CD4-positive, alpha-beta T cell (primary cell): Measurements from ENCODE around the gene ASPA. TPM values are rescaled to one million over a fixed set of nuclear protein-coding genes. Genes with fewer than 3 reads are reported as not detected.

ENCODE experiments used
- ATAC-seq: fragments of 200-7000 bp; cut with Tn5 transposase; one replicate; pipeline ENCODE4 v1.10.0; 2022; ENCODE audit warnings: mild to moderate bottlenecking; ENCODE audit not compliant: poor library complexity
- CTCF ChIA-PET: fragments of 350-600 bp; sonication (Branson Sonifier 250); formaldehyde crosslinking; loops from one replicate; lab custom pipeline; 2021; ENCODE audit warnings: antibody characterized with exemption, inconsistent platforms; lab: Charles Lee
- POLR2A ChIA-PET: fragments of 350-600 bp; sonication (Branson Sonifier 250); formaldehyde crosslinking; loops from one replicate; lab custom pipeline; 2021; ENCODE audit warnings: antibody characterized with exemption, inconsistent platforms; lab: Charles Lee
- DNase-seq, 14 experiments: peaks; one replicate each; pipeline ENCODE4 v3.0.0-alpha.2; 2013 to 2020; ENCODE audit warnings: mixed read lengths in 2 of 14
- H3K27ac ChIP-seq, 2 donors: one replicate each; pipeline versions ENCODE4 v1.5.1 to v1.7.0; 2013; ENCODE audit warnings: low read length in 2 of 2, low read depth in 1 of 2, mild to moderate bottlenecking in 1 of 2
- H3K27me3 ChIP-seq, 2 experiments: 1 replicate in 1 of 2; 2 replicates in 1 of 2; pipeline versions ENCODE4 v1.6.1 to v1.7.0; 2013; ENCODE audit warnings: low read length in 2 of 2, control low read depth in 1 of 2, mild to moderate bottlenecking in 1 of 2, moderate library complexity in 1 of 2; ENCODE audit not compliant: insufficient read depth in 2 of 2, control insufficient read depth in 1 of 2
- H3K36me3 ChIP-seq: one replicate; pipeline ENCODE4 v1.6.1; 2013; ENCODE audit warnings: low read length, control low read depth; ENCODE audit not compliant: insufficient read depth
- H3K4me1 ChIP-seq: one replicate; pipeline ENCODE4 v1.6.1; 2013; ENCODE audit warnings: low read length, control low read depth; ENCODE audit not compliant: insufficient read depth
- H3K4me3 ChIP-seq: one replicate; pipeline ENCODE4 v1.5.1; 2013; ENCODE audit warnings: mild to moderate bottlenecking, low read length, moderate library complexity
- H3K9me3 ChIP-seq, 2 experiments: 1 replicate in 1 of 2; 2 replicates in 1 of 2; pipeline versions ENCODE4 v1.6.1 to v1.7.0; 2013; ENCODE audit warnings: low read length in 2 of 2, mild to moderate bottlenecking in 2 of 2, control low read depth in 1 of 2, moderate library complexity in 1 of 2; ENCODE audit not compliant: control insufficient read depth in 1 of 2, insufficient read depth in 1 of 2
- H3K27ac Mint-ChIP-seq: one replicate; pipeline ENCODE4 v1.8.0; 2020; ENCODE audit warnings: mixed read lengths
- H3K27me3 Mint-ChIP-seq: one replicate; pipeline ENCODE4 v1.8.0; 2021; ENCODE audit warnings: mixed read lengths
- H3K36me3 Mint-ChIP-seq: one replicate; pipeline ENCODE4 v1.8.0; 2021; ENCODE audit warnings: low read depth, mixed read lengths
- H3K4me1 Mint-ChIP-seq: one replicate; pipeline ENCODE4 v1.8.0; 2021; ENCODE audit warnings: low read depth, mixed read lengths
- H3K4me3 Mint-ChIP-seq: one replicate; pipeline ENCODE4 v1.8.0; 2020; ENCODE audit warnings: mild to moderate bottlenecking, mixed read lengths
- H3K9me3 Mint-ChIP-seq: one replicate; pipeline ENCODE4 v1.8.0; 2020; ENCODE audit warnings: mixed read lengths
- intact Hi-C, 2 experiments: fragments of 100-400 bp; cut with DNase I in 1 of 2; cut with micrococcal nuclease in 1 of 2; formaldehyde crosslinking; loops; one replicate each; pipeline versions ENCODE4 v1.15.1 to v1.9.0; 2023 to 2025; cut with DNase I, micrococcal nuclease
- total RNA-seq, 174 experiments: library from RNA in 2 of 174; stranded (reverse) in 2 of 174; gene quantifications; one replicate each; pipeline ENCODE4 v1.2.3 and lab custom pipeline; 2021 to 2026
- TF ChIP-seq, protein P1 (sequence below): fragments of 200-600 bp; IDR thresholded peaks from one replicate; pipeline ENCODE4 v1.8.0; 2022; ENCODE audit warnings: antibody characterized with exemption, mild to moderate bottlenecking

The ASPA gene
- total RNA-seq, 2 experiments from 2014 or later = not detected

DNA sequence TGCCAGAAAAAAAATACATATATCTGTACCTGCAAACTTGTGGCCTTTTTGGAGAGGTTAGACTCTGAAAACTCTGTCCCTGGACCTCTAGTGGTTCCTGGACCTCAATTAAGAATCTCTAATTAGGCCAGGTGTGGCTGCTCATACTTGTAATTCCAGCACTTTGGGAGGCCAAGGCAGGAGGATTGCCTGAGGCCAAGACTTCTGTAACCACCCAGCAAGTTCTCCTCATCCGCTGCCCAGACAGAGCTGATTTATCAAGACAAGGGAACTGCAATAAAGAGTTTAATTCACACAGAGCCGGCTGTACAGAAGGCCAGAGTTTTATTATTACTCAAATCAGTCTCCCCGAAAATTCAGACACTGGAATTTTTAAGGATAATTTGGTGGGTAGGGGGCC lies 4.2 kb downstream of the ASPA start:
- Mint-ChIP-seq H3K36me3 (no peaks in the 10 kb centered on the region), H3K27ac (no peak overlapping the region)

DNA sequence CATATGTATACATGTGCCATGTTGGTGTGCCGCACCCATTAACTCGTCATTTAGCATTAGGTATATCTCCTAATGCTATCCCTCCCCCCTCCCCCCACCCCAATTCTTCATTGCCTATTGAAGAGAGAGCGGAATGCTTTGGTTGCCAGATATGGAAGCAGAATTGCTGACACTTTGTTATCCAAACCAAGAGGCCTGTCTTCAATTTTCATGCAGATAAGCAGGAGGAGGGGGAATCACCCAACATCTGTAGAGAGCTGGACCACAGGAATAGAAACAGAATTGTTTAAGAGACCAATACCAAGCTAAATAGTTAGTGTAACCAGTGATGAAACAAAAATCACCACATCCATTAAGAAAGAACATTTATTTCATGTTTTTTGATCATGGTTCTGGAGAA lies 7.1 kb downstream of the ASPA start:
- Mint-ChIP-seq H3K9me3 (no peaks in the 10 kb centered on the region), H3K27me3 (peaks cover 43% of the 10 kb centered on the region)
- CTCF ChIA-PET = interaction anchor here (0.7 kb wide), 1 partner anchor 12 kb away, joined by 3 read pairs; no protein-coding TSS in a partner anchor

More for the DNA sequence above, 4.2 kb downstream of the ASPA start:
- Histone ChIP-seq H3K9me3 (no peaks in the 10 kb centered on the region), H3K27ac (no peak overlapping the region), H3K27me3 (peaks cover 0 to 7% of the 10 kb centered on the region in 2 experiments), H3K36me3 (no peaks in the 10 kb centered on the region), H3K4me1 (no peaks in the 10 kb centered on the region), H3K4me3 (no peak overlapping the region)
- intact Hi-C loops = no loop called here
- TF ChIP-seq, protein P1, sequence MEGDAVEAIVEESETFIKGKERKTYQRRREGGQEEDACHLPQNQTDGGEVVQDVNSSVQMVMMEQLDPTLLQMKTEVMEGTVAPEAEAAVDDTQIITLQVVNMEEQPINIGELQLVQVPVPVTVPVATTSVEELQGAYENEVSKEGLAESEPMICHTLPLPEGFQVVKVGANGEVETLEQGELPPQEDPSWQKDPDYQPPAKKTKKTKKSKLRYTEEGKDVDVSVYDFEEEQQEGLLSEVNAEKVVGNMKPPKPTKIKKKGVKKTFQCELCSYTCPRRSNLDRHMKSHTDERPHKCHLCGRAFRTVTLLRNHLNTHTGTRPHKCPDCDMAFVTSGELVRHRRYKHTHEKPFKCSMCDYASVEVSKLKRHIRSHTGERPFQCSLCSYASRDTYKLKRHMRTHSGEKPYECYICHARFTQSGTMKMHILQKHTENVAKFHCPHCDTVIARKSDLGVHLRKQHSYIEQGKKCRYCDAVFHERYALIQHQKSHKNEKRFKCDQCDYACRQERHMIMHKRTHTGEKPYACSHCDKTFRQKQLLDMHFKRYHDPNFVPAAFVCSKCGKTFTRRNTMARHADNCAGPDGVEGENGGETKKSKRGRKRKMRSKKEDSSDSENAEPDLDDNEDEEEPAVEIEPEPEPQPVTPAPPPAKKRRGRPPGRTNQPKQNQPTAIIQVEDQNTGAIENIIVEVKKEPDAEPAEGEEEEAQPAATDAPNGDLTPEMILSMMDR = no peak
- CTCF ChIA-PET = interaction anchor here (0.9 kb wide), 1 partner anchor 13 kb away, joined by 3 read pairs; no protein-coding TSS in a partner anchor
- ATAC-seq (no peak), DNase-seq (no peak)
- H3K4me1 Mint-ChIP-seq = no peaks in the 10 kb centered on the region
- no peaks in the 10 kb centered on the region for H3K9me3 Mint-ChIP-seq
- POLR2A ChIA-PET = no interaction called here
- no peak overlapping the region for H3K4me3 Mint-ChIP-seq
- H3K27me3 Mint-ChIP-seq = peaks cover 20% of the 10 kb centered on the region

DNA sequence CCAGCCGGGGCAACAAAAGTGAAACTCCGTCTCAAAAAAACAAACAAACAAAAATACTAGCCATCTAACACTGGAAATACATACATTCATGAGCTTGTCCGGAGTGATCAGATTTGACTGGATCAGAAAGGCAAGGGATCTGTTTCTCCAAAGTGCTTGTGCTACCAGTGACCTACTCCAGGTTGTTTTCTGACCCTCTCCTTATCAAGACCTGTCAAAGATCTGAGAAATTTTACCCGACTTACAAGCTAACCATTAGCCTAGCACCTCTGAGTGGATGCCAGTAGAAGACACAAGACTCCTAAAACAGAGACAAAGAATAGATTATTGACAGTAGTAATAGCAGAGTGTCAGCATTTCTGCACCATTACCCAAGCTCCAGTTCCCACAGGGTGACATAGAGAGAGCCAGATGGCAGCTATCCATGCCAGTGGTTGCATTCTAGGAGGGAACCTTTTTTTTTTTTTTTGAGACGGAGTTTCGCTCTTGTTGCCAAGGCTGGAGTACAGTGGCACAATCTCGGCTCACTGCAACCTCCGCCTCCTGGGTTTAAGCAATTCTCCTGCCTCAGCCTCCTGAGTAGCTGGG lies 9.8 kb downstream of the ASPA start:
- ATAC-seq = no peak
- TF ChIP-seq, protein P1 = no peak
- no peaks in the 10 kb centered on the region for H3K9me3 Mint-ChIP-seq

More for the DNA sequence above, 7.1 kb downstream of the ASPA start:
- Mint-ChIP-seq H3K4me1 (no peaks in the 10 kb centered on the region), H3K4me3 (no peak overlapping the region), H3K36me3 (no peaks in the 10 kb centered on the region), H3K27ac (no peak overlapping the region)
- TF ChIP-seq, protein P1 = no peak
- Histone ChIP-seq H3K27ac (no peak overlapping the region), H3K36me3 (no peaks in the 10 kb centered on the region), H3K4me3 (no peak overlapping the region), H3K9me3 (no peaks in the 10 kb centered on the region), H3K27me3 (peaks cover 3 to 16% of the 10 kb centered on the region in 2 experiments), H3K4me1 (no peaks in the 10 kb centered on the region)
- DNase-seq (no peak), ATAC-seq (no peak)
- POLR2A ChIA-PET = no interaction called here
- intact Hi-C loops = no loop called here

More for the DNA sequence above, 9.8 kb downstream of the ASPA start:
- H3K4me1 Mint-ChIP-seq = no peaks in the 10 kb centered on the region
- H3K9me3 ChIP-seq = no peaks in the 10 kb centered on the region
- CTCF ChIA-PET = interaction anchor here (1.2 kb wide), 1 partner anchor 11 kb away, joined by 4 read pairs; no protein-coding TSS in a partner anchor
- H3K4me3 ChIP-seq = no peak overlapping the region
- DNase-seq = no peak
- intact Hi-C loops = no loop called here
- no peak overlapping the region for H3K27ac ChIP-seq
- no peaks in the 10 kb centered on the region for H3K36me3 Mint-ChIP-seq
- no peak overlapping the region for H3K27ac Mint-ChIP-seq
- H3K27me3 ChIP-seq = peaks cover 3 to 16% of the 10 kb centered on the region in 2 experiments
- H3K36me3 ChIP-seq = no peaks in the 10 kb centered on the region
- H3K4me3 Mint-ChIP-seq = no peak overlapping the region
- no peaks in the 10 kb centered on the region for H3K4me1 ChIP-seq
- POLR2A ChIA-PET = no interaction called here
- H3K27me3 Mint-ChIP-seq = peaks cover 43% of the 10 kb centered on the region
